Measurements from ENCODE around the gene GOLGA8J. TPM values are rescaled to one million over a fixed set of nuclear protein-coding genes. Genes with fewer than 3 reads are reported as not detected.
A peak's percentile ranks its signal among the peaks of the same experiment; 100 is the strongest.
"Not testable (repeated sequence)": the region's sequence is repeated elsewhere in the genome, so short reads cannot be mapped to it uniquely, and the experiment has no call there.

GOLGA8J gene
- total RNA-seq, 1 experiment from 2014 or later = 0.21 TPM

- Mint-ChIP-seq H3K4me1 (ENCODE audit: insufficient read depth, unreplicated experiment) (peaks cover 6% of the 10 kb centered on the region), H3K27ac (ENCODE audit: low read depth, unreplicated experiment) (no peak overlapping the region), H3K4me3 (ENCODE audit: unreplicated experiment) (no peak overlapping the region), H3K27me3 (ENCODE audit: insufficient read depth, unreplicated experiment) (peaks cover 19% of the 10 kb centered on the region), H3K36me3 (ENCODE audit: insufficient read depth, unreplicated experiment) (no peaks in the 10 kb centered on the region), H3K9me3 (ENCODE audit: unreplicated experiment) (no peaks in the 10 kb centered on the region)
- DNase-seq (ENCODE audit: unreplicated experiment) = no peak
- POLR2A ChIA-PET = interaction anchor here (0.7 to 1.4 kb wide), 7 partner anchors 8 to 326 kb away, joined by 3 to 4 read pairs (median 4); no protein-coding TSS in a partner anchor
- intact Hi-C loops (cut with micrococcal nuclease) = loop anchor here (10.0 kb wide), 1 partner anchor 329 kb away; no protein-coding TSS in a partner anchor
- no peak for TF ChIP-seq CTCF (IDR thresholded peaks at IDR 0.05; ENCODE audit: unreplicated experiment)
- CTCF ChIA-PET = interaction anchor here (0.7 to 4.8 kb wide), 22 partner anchors 11 to 969 kb away, joined by 3 to 31 read pairs (median 6); no protein-coding TSS in a partner anchor
- no TSS peak for BruUV-seq (replicated peaks)
Measured at GRCh38 chr15:30073915-30074314, 8.8 kb upstream of the GOLGA8J start.

- H3K4me3 Mint-ChIP-seq (ENCODE audit: unreplicated experiment); H3K27ac Mint-ChIP-seq (ENCODE audit: low read depth, unreplicated experiment); CTCF ChIA-PET; H3K4me1 Mint-ChIP-seq (ENCODE audit: insufficient read depth, unreplicated experiment); H3K36me3 Mint-ChIP-seq (ENCODE audit: insufficient read depth, unreplicated experiment); POLR2A ChIA-PET; H3K9me3 Mint-ChIP-seq (ENCODE audit: unreplicated experiment); BruUV-seq (replicated peaks); intact Hi-C loops (cut with micrococcal nuclease): not testable (repeated sequence)
- peak; percentile 62 for DNase-seq (ENCODE audit: unreplicated experiment)
- H3K27me3 Mint-ChIP-seq (ENCODE audit: insufficient read depth, unreplicated experiment) = peaks cover 19% of the 10 kb centered on the region
Measured at GRCh38 chr15:30080816-30081215, 1.9 kb upstream of the GOLGA8J start.

GRCh38 chr15:30097827-30098226, 15.1 kb downstream of the GOLGA8J start:
- intact Hi-C loops (cut with micrococcal nuclease); H3K4me3 Mint-ChIP-seq (ENCODE audit: unreplicated experiment); CTCF ChIA-PET; H3K27me3 Mint-ChIP-seq (ENCODE audit: insufficient read depth, unreplicated experiment); POLR2A ChIA-PET; DNase-seq (ENCODE audit: unreplicated experiment); H3K27ac Mint-ChIP-seq (ENCODE audit: low read depth, unreplicated experiment); H3K9me3 Mint-ChIP-seq (ENCODE audit: unreplicated experiment); H3K4me1 Mint-ChIP-seq (ENCODE audit: insufficient read depth, unreplicated experiment); BruUV-seq (replicated peaks); H3K36me3 Mint-ChIP-seq (ENCODE audit: insufficient read depth, unreplicated experiment): not testable (repeated sequence)

GRCh38 chr15:30102890-30103289, 20.1 kb downstream of the GOLGA8J start:
- H3K36me3 Mint-ChIP-seq (ENCODE audit: insufficient read depth, unreplicated experiment); H3K27me3 Mint-ChIP-seq (ENCODE audit: insufficient read depth, unreplicated experiment); POLR2A ChIA-PET; H3K27ac Mint-ChIP-seq (ENCODE audit: low read depth, unreplicated experiment); intact Hi-C loops (cut with micrococcal nuclease); H3K9me3 Mint-ChIP-seq (ENCODE audit: unreplicated experiment); CTCF ChIA-PET; DNase-seq (ENCODE audit: unreplicated experiment); H3K4me1 Mint-ChIP-seq (ENCODE audit: insufficient read depth, unreplicated experiment); H3K4me3 Mint-ChIP-seq (ENCODE audit: unreplicated experiment); BruUV-seq (replicated peaks): not testable (repeated sequence)

- intact Hi-C loops (cut with micrococcal nuclease); H3K27ac Mint-ChIP-seq (ENCODE audit: low read depth, unreplicated experiment); POLR2A ChIA-PET; CTCF ChIA-PET; H3K27me3 Mint-ChIP-seq (ENCODE audit: insufficient read depth, unreplicated experiment); H3K4me3 Mint-ChIP-seq (ENCODE audit: unreplicated experiment); H3K9me3 Mint-ChIP-seq (ENCODE audit: unreplicated experiment); DNase-seq (ENCODE audit: unreplicated experiment); H3K4me1 Mint-ChIP-seq (ENCODE audit: insufficient read depth, unreplicated experiment); BruUV-seq (replicated peaks); H3K36me3 Mint-ChIP-seq (ENCODE audit: insufficient read depth, unreplicated experiment): not testable (repeated sequence)
Measured at GRCh38 chr15:30103941-30104507, 21.3 kb downstream of the GOLGA8J start.

- H3K36me3 Mint-ChIP-seq (ENCODE audit: insufficient read depth, unreplicated experiment); H3K9me3 Mint-ChIP-seq (ENCODE audit: unreplicated experiment); DNase-seq (ENCODE audit: unreplicated experiment); CTCF ChIA-PET; H3K4me1 Mint-ChIP-seq (ENCODE audit: insufficient read depth, unreplicated experiment); H3K27me3 Mint-ChIP-seq (ENCODE audit: insufficient read depth, unreplicated experiment); POLR2A ChIA-PET; H3K4me3 Mint-ChIP-seq (ENCODE audit: unreplicated experiment); H3K27ac Mint-ChIP-seq (ENCODE audit: low read depth, unreplicated experiment); intact Hi-C loops (cut with micrococcal nuclease); BruUV-seq (replicated peaks): not testable (repeated sequence)
Measured at GRCh38 chr15:30110591-30110990, 27.8 kb downstream of the GOLGA8J start.

- H3K27ac Mint-ChIP-seq (ENCODE audit: low read depth, unreplicated experiment); H3K27me3 Mint-ChIP-seq (ENCODE audit: insufficient read depth, unreplicated experiment); H3K36me3 Mint-ChIP-seq (ENCODE audit: insufficient read depth, unreplicated experiment); H3K4me3 Mint-ChIP-seq (ENCODE audit: unreplicated experiment); BruUV-seq (replicated peaks); POLR2A ChIA-PET; intact Hi-C loops (cut with micrococcal nuclease); H3K9me3 Mint-ChIP-seq (ENCODE audit: unreplicated experiment); H3K4me1 Mint-ChIP-seq (ENCODE audit: insufficient read depth, unreplicated experiment); CTCF ChIA-PET: not testable (repeated sequence)
- DNase-seq (ENCODE audit: unreplicated experiment) = peak; percentile 0
Measured at GRCh38 chr15:30130066-30130465, 47.3 kb downstream of the GOLGA8J start.

- H3K4me3 Mint-ChIP-seq (ENCODE audit: unreplicated experiment); H3K36me3 Mint-ChIP-seq (ENCODE audit: insufficient read depth, unreplicated experiment); POLR2A ChIA-PET; CTCF ChIA-PET; BruUV-seq (replicated peaks); H3K9me3 Mint-ChIP-seq (ENCODE audit: unreplicated experiment); intact Hi-C loops (cut with micrococcal nuclease); H3K4me1 Mint-ChIP-seq (ENCODE audit: insufficient read depth, unreplicated experiment); DNase-seq (ENCODE audit: unreplicated experiment); H3K27ac Mint-ChIP-seq (ENCODE audit: low read depth, unreplicated experiment); H3K27me3 Mint-ChIP-seq (ENCODE audit: insufficient read depth, unreplicated experiment): not testable (repeated sequence)
Measured at GRCh38 chr15:30134751-30135150, 52.0 kb downstream of the GOLGA8J start, which contains the start of gene GOLGA8T. GOLGA8T (plus strand) TSS chr15:30135051; CDS start chr15:30135149, 98 bp downstream.
